HG02870 (cell line): Measurements from ENCODE around the gene NR1H3.
"Not testable (repeated sequence)": the region's sequence is repeated elsewhere in the genome, so short reads cannot be mapped to it uniquely, and the experiment has no call there.

Experiments used
- ATAC-seq: cut with Tn5 transposase; IDR thresholded peaks from one replicate; pipeline ENCODE4 v1.9.1; 2021; ENCODE audit warnings: mild to moderate bottlenecking, moderate library complexity; ENCODE audit not compliant: unreplicated experiment

Gene NR1H3

DNA sequence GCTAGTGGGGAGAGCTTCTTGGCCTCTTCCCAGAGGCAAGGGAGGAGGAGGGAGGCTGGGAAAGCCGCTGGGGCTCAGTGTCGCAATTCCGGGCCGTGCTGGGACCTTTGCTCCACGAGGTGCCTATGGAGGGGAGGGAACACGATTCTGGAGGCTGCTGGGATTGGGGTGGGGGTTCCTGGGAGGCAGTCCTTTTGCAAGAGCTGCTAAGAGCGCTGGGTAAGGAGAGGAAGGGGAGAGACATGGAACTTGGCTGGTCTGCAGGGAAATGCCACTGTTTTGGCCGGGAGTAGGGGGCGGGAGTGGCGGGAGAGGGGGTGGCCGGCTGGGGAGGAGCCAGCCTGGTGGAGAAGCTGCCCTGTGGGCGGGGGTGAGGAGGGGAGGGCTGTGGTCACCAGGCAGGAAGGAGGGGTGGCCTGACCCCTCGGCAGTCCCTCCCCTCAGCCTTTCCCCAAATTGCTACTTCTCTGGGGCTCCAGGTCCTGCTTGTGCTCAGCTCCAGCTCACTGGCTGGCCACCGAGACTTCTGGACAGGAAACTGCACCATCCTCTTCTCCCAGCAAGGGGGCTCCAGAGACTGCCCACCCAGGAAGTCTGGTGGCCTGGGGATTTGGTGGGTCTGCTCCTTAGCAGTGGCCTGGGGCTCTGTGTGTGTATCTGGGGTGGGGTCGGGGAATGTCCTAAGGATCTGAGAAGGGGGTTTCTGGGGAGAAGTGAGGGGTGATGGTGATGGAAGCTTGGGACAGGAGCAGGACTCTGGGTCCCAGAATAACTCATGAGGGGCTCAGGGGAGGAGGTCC lies at the start of gene NR1H3:
Gene NR1H3 (plus strand): TSS at position 480 of the 800 bp plus-strand sequence. CDS start 1,221 bp downstream, outside the sequence.
- ATAC-seq: no peak

DNA sequence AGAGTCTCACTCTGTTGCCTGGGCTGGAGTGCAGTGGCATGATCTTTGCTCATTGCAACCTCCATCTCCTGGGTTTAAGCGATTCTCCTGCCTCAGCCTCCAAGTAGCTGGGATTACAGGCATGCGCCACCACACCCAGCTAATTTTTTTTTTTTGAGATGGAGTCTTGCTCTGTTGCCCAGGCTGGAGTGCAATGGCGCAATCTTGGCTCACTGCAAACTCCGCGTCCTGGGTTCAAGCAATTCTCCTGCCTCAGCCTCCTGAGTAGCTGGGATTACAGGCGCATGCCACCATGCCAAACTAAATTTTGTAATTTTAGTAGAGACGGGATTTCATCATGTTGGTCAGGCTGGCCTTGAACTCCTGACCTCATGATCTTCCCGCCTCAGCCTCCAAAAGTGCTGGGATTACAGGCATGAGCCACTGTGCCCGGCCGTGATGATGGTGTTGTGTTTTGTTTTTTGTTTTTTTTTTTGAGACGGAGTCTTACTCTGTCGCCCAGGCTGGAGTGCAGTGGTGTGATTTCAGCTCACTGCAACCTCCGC lies 49.7 kb upstream of the NR1H3 start:
- not testable (repeated sequence) for ATAC-seq

DNA sequence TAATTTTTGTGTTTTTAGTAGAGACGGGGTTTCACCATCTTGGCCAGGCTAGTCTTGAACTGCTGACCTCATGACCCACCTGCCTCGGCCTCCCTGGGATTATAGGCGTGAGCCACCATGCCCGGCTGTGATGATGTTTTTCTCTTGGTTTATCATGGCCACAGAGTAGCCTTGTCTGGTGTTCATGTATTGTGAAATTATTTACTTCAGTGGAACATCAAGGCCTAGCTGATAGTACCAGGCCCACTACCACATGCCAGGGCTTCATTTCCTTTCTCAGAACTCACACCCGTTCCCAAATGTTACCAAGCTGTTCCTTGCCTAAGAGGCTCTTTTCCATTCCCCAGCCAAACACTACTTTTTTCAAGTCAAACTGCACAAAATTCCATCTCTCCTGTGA lies 49.2 kb upstream of the NR1H3 start:
- ATAC-seq: no peak

DNA sequence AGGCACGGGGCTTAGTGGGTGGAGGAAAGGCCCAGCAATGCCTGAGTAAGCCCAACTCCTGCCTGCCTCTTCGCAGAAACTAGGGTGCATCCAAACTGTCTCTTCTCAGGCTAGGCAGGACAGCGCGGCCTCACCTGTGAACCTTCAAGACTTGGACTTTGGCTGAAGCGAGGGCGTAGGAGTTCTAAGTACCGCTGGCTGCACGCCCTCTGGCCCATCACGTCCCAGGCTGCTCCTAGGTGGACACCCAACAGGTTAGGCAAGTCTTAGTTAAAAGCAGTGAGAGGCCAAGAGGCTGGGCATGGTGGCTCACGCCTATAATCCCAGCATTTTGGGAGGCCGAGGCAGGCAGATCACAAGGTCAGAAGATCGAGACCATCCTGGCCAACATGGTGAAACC lies 44.9 kb upstream of the NR1H3 start:
- ATAC-seq: no peak

DNA sequence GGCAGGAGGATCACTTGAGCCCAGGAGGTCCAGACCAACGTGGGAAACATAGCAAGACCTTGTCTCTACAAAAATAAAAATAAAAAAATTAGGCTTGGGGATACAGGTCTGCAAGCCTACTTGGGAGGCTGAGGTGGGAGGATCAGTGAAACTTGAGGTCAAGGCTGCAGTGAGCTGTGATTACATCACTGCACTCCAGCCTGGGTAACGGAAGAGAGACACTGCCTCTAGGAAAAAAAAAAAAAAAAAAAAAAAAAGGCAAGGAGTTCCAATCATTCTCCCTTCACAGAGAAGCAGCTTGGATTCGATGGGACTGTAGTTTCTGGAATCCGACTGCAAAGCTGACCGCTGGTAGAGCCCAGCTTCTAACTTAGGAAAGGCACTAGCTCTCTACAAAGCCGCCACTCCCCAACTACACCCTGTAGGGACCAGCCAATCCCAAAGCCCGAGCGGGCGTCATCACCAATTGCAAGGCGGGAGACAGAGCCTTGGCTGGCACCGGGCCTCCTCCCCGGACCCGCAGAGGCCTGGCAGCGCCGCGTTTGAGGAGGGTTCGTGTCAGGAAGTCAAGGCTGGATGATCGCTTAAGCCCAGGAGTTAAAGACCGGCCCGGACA lies 43.7 kb upstream of the NR1H3 start:
- ATAC-seq: peak; percentile 32

DNA sequence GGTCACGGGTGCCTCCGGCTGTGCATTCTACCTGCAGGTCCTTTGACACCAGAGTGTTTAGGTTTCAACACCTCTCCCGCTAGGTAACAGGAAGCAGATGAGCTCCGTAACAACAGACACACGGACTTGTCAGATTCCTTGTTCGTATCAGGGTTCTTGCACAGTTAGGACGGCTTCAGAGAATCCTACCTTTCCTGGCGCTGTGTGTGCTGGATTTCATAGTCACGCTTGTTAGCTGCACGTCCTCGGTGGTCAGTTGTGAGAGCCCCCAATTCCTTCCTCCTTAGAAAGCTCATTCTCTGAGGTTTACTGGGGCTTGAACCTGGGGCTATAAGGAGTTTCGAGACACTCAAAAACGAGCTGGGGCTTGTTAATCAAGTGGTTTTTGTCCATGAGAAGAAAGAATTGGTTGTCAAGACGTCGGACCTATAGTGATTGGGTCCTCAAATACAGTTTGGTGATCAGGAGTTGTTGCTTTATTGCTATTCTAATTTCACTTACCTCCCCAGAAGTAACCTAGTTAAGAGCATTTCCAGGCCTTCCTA lies 42.4 kb upstream of the NR1H3 start:
- no peak for ATAC-seq

DNA sequence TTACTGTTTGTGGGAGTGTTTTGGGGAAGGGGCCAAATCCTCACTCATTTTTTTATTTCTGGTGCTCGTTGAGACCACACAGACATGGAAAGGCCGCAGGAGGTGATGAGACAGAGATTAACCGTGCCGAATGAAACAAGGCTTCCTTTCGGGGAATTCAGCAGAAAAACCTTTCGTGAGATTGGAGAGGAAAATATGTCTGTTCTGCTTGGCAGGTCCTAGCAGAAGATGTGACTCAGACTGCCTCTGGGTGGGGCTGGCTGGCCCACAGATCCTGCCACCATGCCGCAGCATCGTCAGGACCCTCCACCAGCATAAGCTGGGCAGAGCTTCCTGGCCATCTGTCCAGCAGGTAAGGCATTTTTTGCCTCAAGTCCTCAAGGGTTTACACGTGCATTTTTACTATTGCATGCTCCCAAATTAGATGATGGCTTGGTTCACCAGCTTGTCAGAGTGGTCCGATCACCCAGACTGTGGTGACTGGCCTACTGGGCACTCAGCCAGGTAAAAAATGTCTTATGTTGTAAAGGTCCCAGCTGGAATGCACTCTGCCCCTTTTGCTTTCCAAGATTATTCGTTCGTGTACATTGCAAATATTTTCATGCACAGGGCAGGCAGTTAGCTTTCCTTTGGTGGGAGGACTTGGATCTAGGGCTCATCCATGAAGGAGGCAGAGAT lies 41.5 kb upstream of the NR1H3 start:
- ATAC-seq: peak; percentile 32

DNA sequence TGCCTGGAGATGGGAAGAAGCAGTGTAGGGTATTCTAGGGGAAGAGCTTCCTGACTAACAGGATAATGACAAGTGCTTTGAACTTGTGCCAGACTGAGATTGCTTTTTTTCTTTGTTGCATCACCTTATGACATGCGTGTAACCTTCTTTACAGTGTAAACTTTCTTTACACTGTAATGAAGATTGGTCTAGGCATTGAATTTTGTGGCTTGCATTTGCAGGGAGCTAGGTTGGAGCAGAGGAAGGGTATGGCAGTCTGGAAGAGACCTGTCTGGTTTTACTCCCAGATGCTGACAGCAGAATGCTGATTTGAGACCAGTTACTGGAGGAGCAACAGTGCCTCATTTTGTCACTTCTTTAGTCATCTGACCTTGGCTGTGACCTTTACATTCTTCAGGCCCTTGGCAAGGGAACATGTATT lies 37.4 kb upstream of the NR1H3 start:
- ATAC-seq: no peak

DNA sequence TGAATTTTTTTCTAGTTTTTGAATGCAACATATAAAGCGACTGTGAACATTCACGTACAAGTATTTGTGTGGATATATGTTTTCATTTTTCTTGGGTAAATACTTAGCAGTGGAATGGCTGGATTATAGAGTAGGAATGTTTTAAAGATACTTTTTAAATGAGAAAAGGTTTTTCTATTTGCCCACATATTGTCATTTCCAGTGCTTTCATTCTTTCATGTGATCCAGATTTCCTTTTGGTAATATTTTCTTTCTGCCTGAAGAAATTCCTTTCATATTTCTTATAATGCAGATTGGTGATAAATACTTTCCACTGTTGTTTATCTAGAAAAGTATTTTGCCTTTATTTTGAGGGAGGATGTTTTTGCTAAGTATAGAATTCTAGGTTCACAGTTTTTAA lies 35.1 kb upstream of the NR1H3 start:
- no peak for ATAC-seq

DNA sequence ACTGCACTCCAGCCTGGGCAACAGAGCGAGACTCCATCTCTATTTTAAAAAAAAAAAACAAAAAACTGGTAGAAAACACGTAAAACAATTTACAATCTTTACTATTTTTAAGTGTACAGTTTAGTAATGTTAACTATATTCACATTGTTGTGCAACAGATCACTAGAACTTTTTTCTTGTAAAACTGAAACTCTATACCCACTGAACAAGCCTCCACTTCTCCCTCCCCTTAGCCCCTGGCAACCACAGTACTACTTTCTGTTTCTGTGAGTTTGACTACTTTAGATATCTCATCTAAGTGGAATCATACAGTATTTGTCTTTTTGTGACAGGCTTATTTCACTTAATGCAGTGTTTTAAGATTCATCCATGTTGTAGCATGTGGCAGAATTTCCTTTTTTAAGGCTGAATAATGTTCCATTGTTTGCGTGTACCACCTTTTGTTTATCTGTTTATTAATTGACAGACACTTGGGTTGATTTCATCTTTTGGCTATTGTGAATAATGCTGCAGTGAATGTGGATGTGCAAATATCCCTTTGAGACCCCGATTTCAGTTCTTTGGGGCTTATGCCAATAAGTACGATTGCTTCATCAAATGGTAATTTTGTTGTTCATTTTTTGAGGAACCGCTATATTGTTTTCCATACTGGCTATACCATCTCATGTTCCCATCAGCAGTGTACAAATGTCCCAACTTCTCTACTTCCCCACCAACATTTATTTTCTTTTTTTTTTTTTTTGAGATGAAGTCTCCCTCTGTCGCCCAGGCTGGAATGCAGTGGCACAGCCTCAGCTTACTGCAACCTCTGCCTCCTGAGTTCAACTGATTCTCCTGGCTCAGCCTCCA lies 32.0 kb upstream of the NR1H3 start:
- peak; percentile 89 for ATAC-seq

DNA sequence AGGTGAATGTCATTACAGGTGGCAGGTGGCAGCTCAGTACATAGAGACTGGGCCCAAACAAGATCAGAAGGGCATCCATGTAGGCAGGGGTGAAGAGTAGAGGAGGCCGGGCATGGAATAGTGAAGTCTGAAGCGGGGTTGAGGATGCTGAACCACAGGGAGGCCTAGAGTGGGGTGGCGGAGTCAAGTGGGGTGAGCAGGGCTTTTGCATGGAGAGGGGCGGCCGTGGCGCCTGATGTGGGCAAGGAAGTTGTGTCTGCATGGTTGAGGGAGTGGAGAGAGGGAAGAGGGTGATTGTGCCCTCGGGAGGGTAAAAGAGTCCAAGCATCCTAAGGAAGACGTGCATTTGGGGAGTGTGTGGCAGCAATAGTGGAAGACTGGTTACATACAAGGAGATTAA lies 28.6 kb upstream of the NR1H3 start:
- no peak for ATAC-seq

DNA sequence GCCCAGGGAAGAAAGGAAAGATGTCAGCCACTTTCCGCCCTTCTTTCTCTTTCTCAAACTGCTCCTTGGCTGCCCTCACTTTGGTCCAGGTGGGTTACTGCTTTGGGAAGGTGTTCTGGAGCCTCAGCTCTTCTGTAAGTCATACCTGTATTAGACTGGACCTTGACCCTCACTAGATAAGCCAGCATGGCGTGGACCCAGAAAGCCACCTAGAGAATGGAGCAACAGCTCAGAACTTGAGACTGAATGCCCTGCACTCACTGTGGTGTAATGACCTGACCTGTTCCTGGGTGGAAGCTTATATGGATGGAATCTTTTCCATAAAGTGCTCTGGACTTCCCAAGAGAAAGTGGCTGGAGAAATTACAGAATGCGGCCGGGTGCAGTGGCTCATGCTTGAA lies 24.7 kb upstream of the NR1H3 start:
- no peak for ATAC-seq

DNA sequence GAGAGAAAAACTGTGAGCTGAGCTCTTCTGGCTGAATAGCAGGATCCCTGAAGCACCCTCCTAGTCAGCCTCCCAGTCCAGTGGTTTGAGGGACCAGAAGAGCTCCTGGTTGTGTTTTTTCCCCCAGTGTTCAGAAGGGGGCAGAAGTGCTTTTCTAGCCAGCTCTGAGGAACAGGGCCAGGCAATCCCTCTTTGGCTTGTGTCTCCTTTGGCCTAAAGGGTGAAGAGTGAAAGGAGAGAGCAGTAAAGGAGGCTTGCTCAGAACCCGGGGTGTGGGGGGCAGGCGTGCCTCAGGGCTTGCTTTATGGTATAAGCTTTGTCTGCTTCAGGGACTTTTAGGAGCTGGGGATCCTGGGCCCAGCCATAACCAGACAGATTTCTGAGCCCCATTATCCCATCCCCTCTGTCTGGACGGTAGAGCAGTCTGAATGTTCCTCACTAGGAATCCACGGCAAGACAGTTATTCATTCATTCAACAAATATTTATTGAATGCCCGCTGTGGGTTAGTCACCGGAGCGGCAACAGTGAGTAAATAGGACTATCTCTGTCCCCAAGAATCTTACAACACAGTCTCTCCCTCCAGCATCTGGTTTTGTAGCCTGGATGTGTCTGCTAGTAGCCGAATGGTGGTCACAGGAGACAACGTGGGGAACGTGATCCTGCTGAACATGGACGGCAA lies 23.7 kb upstream of the NR1H3 start:
- ATAC-seq: no peak

DNA sequence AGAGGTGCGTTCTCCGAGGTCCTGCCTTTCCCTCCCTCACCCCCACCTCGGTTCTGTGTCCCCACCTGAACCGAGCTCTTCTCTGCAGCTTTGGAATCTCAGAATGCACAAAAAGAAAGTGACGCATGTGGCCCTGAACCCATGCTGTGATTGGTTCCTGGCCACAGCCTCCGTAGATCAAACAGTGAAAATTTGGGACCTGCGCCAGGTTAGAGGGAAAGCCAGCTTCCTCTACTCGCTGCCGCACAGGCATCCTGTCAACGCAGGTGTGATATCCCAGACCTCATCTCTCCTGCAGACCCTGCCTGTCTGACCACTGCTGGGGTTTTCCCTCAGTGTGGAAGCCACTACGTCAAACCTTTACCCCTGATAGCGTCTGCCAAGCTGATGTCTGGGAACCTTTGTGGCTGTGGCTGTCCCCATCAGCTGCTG lies 23.1 kb upstream of the NR1H3 start:
- ATAC-seq: no peak

DNA sequence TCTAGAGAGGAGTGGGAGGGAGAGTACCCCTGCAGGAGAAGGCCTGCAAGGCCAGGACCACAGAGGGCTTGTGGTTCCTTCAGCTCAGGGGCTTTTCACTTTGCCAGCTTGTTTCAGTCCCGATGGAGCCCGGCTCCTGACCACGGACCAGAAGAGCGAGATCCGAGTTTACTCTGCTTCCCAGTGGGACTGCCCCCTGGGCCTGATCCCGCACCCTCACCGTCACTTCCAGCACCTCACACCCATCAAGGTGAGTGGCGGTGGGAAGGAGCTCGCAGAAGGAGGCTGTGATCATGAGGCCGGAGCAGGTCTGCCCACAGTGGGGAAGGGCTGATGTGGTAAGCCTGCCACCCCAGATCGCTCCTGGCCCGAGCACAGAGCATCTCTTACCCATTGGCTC lies 22.6 kb upstream of the NR1H3 start:
- ATAC-seq: no peak

DNA sequence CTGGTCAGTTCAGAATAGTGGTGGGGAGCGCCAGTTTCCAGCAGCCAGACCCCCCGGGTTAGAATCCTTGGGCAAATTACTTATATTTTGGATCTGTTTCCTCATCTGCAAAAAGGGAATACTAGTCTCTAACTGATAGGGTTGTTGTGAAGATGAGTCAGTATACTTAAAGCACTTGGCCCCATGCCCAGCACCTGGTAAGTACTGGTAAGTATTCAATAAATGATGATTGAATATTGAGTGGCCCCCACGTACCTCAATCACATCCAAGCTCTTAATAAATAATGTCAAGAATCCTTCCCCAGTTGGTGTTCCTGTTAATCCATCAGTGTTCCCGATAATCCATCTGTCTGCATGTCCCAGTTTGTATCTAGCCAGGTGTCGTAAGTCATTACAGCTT lies 21.3 kb upstream of the NR1H3 start:
- ATAC-seq: no peak

DNA sequence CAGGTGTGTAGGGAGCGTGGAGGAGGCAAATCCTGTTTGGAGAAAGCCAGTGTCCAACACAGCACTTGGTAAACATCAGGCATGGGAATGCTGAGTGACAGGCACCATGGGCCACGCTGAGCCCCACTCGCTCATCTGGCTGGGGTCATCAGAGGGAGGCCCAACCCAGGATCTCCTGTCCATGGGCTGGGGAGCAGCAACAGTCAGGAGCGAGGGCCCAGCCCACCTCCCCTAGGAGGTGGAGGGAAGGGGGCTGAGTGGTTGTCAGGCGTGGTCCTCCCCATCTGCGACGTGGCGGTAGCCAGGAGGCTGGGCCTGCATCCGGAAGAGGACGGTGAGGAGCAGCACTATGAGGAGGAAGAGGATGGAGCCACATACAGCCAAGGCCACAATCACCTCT lies 17.9 kb upstream of the NR1H3 start:
- ATAC-seq: no peak

DNA sequence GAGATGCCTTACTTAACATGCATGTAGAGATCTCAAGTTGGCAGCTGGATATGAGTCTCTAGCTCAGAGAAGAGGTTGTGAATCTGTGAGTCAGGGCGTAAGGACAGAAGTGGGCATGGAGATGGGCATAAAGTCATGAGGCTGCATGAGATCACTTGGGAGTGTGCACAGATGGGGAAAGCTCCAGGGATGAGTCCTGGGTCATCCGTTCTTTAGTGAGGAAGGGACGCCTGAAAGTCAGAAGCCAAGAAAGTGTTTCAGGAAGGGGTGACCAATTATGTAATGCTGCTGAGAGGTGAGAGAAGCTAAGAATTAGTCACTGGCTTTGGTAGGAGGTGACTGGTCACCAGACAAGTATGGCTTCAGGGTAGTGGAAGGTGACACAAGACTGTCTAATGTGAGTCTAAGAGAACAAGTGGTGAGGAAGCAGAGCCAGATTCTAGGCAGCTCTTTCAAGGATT lies 15.9 kb upstream of the NR1H3 start:
- no peak for ATAC-seq

DNA sequence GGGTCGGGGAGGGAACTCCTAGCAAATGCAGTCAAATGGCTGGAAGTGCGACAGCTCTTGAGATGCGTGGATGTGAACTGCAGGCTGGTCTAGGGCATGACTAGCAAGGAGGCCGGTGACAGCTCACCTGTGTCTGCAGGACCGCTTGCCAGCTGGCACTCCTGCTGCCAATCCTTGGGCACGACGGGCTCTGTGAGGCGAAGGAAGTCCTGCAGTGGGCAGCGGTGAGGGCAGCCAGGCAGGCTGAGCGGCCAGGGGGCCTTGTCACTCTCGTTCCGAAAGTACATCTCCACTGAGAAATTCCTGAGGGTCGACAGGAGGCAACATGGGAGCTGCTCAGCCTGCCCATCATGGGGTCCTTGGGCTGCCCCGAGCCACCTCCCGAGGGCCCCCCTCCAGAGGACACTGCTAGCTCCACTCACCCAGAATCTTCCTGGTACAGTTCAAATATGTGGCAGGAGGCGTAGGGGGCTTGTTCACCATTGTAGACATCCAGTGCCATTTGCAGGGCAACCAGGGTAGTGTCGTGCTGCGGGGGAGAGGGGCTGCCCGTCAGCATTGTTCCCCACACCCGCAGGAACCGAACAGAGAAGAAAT lies 15.1 kb upstream of the NR1H3 start:
- ATAC-seq: no peak
